HG03066 (cell line): ENCODE data around the gene TAF3.

ENCODE experiments used
- ATAC-seq: cut with Tn5 transposase; IDR thresholded peaks from one replicate; pipeline ENCODE4 v1.9.1; 2021; ENCODE audit warnings: low read depth; ENCODE audit not compliant: unreplicated experiment

The TAF3 gene

DNA sequence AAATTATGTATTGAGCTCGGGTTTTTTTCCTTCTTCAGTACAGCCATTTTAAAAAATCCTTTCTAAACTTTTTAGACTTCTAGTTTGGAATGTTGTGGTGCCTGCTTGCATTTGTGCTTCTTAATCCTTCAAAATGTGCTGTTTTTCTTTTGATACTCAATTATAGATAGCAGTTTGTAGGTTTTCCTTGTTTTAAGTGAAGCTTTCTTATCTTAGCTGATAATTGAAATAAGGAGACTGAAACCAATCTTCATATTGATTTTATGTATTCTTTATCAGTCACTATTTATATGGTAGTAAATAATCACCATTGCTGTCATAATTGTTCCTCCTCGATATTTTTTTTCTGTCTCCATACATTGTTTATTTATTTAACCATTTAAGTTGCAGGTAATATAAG is 56.6 kb downstream of the TAF3 start:
- ATAC-seq, result no peak

DNA sequence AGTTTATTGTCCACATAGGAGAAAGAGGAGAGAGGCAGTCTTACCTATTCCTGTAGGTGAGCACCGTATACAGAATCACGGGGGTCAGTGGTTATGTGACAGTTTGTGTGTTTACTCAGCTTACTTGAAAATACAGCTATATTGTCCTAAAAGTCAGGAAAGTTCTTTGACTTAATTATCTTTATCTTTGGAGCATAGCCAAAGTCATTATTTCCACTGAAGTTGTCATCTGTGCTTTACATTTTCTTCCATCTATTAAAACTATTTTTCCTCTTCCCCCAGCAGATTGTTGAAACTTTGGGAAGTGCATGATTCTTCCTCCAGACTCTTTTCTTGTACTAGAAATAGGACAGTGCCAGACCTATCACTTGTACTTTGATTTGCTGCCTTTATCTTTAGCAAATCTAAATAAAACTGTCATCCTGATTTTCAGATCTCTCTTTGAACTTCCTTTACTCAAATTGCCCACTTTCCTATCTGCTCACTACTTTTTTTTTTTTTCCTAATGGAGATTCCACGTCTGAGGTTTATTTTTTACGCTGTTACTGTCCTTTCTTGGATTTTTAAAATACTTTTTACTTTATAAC is 58.3 kb downstream of the TAF3 start:
- ATAC-seq, result no peak

DNA sequence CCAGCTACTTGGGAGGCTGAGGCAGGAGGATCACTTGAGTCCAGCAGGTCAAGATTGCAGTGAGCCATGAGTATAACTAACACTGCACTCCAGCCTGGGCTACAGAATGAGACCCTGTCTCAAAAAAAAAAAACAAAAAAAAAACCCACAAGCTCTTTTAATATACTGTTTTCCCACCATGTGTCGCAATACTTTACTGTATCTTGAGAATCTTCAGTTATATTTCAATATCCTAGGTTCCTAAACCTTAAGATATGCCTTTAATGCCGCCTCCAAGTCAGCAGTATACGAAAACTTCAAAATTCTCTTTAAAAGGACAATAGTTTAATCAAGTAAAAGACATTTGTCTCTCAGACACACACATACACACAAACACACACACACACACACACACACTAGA is 62.8 kb downstream of the TAF3 start:
- ATAC-seq, result no peak

DNA sequence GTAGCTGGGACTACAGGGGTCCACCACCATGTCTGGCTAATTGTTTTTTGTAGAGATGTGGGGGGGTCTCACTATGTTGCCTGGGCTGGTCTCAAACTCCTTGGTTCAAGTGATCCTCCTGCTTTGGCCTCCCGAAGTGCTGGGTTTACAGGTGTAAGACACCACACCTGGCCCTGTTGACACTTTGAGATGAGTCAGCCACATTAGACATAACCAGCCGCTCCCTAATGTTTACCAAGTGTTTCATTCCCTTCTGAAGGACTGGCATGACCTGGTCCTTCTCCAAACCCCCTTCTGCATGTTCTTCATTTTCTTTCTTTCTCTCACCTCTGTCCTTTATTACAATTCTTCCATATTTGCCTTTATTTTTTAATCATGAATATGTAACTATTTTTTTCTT is 67.8 kb downstream of the TAF3 start:
- no peak for ATAC-seq

DNA sequence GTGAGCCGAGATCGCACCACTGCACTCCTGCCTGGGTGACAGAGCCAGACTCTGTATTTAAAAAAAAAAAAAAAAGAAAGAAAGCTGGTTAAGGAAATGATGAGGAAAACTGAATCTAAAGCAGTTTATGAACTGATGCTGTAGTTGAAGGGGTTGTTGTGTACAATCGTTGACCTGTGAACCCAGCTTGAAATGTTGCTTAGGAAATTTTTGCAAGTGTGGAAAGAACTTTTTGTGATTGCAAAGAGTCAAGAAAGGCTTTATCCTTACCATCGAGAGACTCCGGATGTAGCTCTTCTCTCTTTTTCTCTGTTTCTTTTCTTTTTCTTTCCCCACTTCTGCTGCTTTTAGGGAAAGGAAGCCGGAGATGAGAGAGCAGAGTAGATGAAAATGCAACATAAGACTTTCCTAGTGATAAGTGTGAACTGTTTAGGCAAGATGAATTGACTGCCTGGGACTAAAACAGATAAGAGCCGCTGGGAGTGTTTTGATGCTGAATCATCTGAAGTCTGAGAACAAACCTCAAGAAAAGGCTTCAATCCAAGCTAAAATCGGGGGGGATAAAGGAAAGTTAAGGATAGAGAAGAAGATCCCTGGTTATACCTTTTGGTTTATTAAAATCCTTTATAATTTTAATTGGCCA is 69.0 kb downstream of the TAF3 start:
- no peak for ATAC-seq

DNA sequence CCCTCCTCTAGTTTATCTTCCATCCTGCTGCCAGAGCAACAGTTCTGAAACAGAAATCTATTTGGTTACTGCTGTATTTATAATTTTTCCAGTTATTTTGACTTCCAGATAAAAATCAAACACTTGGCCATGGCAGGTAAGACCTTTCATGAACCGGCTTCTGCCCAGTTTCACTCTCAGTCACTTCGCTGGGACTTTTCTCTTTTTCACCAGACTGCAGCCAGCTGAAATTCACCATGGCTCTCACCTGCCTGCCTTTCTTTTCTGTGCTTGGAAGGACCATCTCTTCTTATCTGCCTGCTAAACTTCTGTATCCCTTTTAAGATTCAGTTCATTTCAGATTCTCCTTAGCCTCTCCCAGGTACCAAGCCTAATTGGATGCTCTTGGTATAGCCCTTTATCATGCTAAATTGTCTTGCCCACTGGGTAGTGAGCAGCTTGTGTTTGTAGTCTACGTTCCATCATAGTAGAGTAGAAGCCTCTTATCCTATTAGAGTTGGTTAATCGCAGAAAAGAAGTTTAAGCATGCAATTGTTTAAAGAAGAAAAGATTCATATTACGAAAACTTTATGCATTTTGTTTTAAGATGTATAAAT is 71.7 kb downstream of the TAF3 start:
- no peak for ATAC-seq

DNA sequence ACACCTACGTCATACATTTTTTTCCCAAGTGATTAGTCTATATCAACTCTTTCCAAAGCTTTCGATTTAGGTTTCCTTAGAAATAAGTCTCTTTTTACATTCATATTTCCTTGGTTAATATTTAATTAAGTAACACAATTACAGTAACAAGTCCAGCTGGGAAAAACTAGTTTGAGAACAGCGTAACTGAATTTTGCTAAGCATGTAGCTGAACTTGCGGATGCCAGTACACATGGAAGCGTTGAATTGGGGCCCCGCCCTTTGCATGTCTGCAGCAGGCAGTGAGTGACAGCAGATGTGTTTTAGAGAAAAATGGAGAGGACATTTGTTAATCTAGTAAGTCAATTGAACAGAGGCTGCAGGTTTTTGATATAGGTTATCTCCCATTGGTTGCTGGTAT is 72.5 kb downstream of the TAF3 start:
- ATAC-seq, result no peak

DNA sequence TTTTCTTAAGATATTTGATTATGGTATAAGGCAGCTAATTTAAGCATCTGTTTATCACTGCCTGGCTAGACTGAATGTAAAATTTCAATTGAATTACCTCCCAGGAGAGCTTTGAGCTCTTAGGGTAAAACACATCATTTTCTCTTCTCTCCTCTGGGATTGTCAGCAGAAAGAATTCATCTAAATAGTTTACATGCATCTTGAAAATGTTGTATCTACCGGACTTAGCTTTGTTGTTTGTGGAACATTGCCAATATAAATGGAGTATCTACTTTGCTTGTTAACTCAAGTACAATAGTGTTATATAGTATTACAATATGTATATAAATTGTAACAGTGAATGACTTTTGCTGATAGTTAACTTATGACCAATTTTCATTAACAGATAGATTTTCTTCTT is 73.3 kb downstream of the TAF3 start:
- no peak for ATAC-seq

DNA sequence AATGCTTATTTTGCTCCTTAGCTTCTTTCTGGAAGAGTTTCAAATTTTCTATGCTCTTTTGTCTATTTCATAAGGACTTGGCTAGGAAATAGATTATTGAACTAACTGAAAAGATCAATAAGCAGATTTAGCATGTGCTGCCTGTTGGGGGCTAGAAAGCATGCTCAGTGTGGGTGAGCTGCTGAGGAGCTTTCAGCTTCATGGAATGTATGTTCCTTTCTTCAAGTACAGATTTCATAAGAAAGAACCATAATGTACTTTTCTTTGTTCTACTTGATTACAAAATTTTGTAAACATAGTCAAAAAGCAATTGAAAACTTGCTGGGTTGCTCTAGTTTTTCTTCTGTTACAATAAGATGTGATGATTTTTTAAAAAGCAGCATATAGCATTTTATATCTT is 73.8 kb downstream of the TAF3 start:
- ATAC-seq, result no peak

DNA sequence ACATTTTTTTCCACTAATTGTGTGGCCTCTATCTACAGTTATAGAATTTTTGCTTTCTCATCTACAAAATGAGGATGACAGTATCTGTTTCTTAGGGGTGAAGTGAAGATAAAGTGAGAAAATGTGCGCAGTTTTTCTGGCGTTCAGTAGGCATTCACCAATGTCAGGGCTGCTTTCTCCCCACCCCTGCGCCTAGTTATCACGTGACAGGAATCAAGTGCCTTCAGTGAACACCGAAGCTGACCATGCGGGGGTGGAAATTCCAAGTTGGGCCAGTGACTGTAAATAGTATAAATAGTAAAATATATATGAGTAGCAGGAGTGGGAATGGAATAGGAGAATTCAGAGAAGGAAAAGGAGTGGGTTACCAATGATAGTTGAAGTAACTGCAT is 77.4 kb downstream of the TAF3 start:
- no peak for ATAC-seq

DNA sequence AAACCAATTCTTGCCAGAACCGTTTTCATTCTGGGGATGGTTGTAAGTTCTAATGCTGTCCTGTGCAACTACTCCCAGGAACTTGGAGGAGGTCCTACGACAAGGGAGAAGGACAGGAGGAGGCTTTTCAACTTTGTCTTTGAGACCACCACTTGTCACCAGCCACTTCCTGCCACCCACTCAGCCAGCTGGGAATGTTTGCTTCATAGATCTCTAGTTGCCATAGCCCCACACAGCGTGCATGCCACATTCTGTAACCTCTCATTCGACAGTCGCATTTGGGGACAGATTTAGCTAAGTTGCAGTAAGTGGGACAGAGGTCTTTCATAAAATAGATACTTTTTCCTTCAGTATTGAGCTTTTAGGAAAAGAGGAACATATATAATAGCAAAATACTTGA is 78.0 kb downstream of the TAF3 start:
- no peak for ATAC-seq

DNA sequence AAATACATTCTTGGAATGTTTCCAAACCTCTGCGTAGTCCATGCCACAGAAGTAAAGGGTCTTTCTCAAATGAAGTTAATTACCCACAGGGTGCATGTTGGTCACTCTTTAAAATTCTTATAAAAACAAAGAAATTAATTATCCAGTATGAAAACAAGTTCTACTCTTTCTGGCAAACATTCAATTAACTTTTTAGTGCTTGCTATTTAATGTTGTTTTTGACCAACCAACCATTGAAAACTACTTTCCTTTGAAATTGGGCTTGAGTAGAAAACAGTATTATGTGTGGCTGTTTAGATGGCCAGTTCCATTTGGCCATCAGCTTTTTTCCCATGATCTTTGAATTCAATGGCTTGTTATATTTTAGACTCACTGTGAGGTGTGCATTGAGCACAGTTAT is 83.0 kb downstream of the TAF3 start:
- no peak for ATAC-seq

DNA sequence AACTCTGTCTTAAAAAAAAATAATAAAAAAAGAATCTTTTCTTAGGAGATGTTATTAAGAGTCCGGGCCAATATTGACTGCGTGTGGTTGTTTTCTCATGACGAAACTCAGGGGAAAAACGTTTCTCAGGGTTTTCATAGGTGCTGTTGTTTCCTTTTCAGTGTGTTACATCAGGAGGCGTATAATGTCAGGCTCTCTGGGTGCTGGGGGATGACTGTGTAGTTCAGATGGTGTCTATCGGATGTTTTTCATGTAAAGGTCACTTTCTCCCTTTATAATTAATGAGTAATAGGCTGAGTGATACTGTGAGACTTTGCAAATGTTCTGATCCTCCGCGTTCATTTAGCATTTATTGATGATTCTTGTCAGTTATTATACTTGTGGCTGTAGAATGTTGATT is 84.1 kb downstream of the TAF3 start:
- no peak for ATAC-seq

DNA sequence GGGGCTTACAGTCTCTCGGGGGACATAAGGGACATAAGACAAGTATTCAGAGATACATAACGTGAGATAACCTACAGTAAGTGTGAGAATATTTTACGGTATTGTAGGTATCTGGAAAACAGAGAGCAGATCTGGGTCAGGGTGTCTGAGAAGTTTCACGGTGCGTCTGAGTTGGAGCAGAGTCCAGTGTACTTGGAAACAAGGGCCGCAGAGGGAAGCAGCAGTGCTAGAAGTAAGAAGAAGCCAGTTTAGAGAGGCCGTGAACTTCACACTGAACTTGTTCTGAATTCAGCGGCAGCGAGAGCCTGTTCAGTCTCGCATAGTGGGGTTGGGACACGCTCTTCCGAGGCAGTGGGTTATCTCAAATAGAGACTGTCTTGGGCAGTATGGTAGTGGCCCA is 85.5 kb downstream of the TAF3 start:
- no peak for ATAC-seq

DNA sequence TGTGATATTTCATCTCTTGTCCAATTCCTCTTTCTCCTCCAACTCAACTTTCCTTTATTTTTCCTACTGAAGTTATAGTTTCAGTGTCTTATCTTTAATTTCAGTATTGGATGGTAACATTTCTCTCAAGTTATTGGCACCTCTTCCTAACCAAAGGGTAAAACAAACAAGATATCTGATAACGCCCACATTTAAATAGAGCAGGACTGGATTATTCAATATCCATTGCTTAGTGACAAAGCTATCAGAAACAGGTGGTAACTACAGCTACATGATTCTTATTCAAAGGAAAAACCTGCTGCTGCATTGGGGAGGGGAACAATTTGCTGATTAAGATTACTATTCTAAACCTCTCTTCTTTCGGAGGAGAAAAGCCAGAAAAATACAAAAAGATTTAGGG is 87.8 kb downstream of the TAF3 start:
- no peak for ATAC-seq

DNA sequence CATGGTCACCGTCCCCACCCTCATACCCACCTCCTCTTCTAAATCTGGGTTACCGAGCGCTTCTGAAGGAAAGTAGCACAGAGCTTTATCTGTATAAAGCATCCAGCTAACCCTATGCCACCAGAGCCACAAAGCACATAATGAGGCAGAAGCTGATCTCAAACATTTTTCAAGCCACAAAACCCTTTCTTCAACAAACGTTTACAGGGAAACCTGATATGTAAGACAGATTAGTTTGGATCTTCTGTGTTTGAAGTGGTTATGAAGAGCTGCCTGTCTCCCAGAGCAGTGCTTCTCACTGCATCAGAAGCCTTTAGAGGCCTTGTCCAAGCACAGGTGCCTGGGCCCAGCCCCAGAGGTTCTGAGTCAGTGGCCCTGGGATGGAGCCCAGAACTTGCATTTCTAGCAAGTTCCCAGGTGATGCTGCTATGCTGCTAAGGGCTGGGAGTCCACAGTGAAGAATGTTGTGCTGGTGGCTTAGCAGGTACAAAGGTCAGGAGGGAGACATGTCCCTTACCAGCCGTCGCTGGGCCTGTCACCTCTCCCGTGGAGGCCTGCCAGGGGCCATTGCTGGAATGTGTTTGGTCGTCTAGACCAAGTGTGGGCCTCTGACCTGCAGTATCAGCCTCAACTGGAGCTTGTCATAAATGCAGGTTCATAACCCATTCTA is 90.4 kb downstream of the TAF3 start:
- no peak for ATAC-seq

DNA sequence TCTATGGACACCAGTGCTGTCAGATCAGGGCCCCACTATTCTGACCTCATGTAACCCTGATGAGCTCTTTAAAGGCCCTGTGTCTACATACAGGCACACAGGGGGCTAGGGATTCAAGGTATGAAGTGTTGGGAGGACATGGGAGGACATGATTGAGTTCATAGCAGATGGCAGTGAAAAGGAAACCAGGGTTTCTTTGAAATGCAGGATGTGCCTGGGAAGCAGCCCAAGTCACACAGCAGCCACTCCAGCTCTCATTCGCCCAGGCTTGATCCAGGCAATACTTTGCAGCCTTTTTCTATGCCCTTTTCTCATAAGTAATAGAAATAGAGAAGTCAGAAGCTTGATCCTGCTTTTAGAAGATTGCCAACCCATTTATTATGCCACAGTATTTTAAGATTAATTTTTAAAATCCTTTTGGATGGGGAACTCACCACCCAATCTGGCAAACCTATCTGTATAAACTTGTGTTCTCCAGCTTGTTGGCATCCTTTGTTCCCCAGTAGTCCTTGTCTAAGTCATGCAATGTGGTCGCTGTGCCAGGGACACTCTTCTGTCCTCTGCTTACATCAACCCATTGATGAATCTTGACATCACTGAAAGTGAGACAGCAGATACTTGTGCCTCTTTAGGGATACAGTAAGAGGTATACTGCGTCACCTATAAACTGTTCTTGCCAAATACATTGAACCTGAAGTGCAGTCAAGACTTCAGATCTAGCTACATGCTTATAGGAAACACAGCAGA is 95.0 kb downstream of the TAF3 start:
- ATAC-seq, result no peak

DNA sequence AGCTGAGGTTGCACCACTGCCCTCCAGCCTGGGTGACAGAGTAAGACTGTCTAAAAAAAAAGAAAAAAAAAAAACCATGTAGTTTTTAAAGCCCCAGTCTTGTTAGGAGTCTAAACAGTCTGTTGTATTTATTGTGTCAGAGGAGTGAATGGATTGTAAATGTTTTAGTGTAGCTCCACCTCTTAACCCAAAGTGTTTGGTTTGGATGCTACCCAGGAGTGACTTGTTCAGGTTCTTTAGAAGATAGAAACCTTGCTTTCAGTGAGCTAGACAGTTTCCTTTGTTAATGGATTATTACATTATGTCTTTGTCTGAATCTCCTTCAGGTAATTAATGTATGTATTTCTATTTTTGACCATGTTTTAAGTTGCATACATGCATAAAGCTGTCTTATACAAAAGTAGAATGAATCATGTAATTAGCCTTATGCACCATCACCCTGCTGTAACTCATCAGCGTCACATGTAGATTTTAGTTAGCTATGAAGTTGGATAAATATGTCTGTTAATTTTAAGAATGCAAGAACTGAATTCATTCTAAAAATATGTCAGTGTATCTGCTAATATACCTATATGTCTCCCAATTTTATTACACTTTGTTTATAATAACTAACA is 97.7 kb downstream of the TAF3 start:
- no peak for ATAC-seq

DNA sequence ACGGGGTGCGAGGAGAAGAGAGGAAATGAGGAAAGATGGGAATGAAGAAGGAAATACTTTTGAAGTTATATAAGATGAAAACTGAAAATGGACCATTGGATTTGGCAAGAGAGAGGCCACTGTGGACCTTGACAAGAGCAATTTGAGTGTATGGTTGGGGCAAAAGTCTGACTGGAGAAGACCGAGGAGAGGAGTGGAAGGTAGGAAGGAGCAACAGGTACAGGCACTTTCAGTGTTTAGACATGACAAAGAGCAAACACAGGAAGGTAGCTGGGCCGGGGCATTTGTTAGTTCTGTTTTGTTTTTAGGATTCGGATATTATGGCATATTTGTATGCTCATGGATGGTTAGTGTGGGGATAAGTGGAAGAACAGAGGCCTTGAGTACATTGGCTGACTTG is 99.4 kb downstream of the TAF3 start:
- no peak for ATAC-seq

DNA sequence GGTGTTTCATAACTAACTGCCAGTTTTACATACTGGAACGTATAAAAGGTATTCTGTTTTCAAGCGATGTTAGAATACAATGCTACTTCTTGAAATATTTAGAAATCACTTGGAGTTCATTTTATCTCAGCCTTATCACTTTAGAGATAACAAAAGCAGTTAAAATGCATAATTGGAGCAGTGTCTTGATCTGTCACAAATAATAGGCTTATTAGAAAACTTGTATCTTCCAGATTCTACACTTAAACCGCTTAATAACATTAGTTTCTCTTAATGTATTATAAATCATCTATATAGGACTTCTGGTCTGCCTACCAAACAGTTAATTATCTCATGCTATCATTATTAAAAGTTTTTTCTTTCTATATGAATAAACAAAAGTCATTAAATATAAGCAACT is 104.4 kb downstream of the TAF3 start:
- no peak for ATAC-seq

DNA sequence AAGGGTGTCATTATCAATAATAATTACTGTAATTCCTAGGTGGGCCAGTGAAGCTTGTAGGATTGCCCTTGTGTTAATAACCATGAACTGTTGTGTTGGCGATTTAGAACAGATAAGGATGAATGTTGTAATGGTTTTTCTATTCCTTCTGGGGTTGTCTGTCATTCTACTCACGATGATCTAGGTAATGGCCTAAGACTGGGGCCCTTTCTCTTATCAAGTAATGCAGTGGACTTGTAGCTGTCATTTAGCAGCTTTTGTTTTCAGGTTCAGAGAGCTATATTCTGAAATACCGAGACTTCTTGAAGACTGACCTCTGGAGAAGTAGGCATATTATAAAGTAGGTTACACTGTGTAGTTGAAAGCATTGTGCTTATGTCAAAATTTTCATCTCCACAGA is 110.2 kb downstream of the TAF3 start:
- no peak for ATAC-seq
